Transverse colon (tissue), 4 donors: ENCODE data around the gene COL4A5. TPM values are rescaled to one million over a fixed set of nuclear protein-coding genes. Genes with fewer than 3 reads are reported as not detected.

Experiments
- DNase-seq: peaks from one replicate; pipeline ENCODE4 v3.0.0-alpha.2; 2019
- H3K27ac ChIP-seq, 4 donors: fragments of 200-600 bp; sonication (generic); 2 replicates each; pipeline ENCODE4 v1.5.1; 2016 to 2018; ENCODE audit warnings: inconsistent platforms in 4 of 4
- H3K27me3 ChIP-seq: fragments of 200-600 bp; sonication (generic); 2 replicates; pipeline ENCODE4 v1.5.1; 2017; ENCODE audit warnings: inconsistent platforms
- H3K36me3 ChIP-seq, 4 donors: fragments of 200-600 bp; sonication (generic); 2 replicates each; pipeline ENCODE4 v1.5.1; 2017 to 2019; ENCODE audit warnings: inconsistent platforms in 4 of 4
- H3K4me1 ChIP-seq, 4 donors: fragments of 200-600 bp; sonication (generic); 2 replicates each; pipeline ENCODE4 v1.5.1; 2017 to 2020; ENCODE audit warnings: inconsistent platforms in 4 of 4
- H3K4me3 ChIP-seq, 4 donors: fragments of 200-600 bp; sonication (generic); 1 replicate in 1 of 4; 2 replicates in 3 of 4; pipeline versions ENCODE4 v1.5.1 to v1.6.1; 2017 to 2019; ENCODE audit warnings: inconsistent platforms in 4 of 4
- H3K9me3 ChIP-seq, 2 donors: fragments of 200-600 bp; sonication (generic); 2 replicates each; pipeline ENCODE4 v1.5.1; 2017 to 2019; ENCODE audit warnings: inconsistent platforms in 2 of 2
- CTCF ChIP-seq, 5 experiments: fragments of 200-600 bp in 3 of 5; fragments of 450-650 bp in 2 of 5; sonication (generic) in 3 of 5; IDR thresholded peaks; 1 replicate in 2 of 5; 2 replicates in 3 of 5; pipeline ENCODE4 v1.5.1; 2016 to 2017; ENCODE audit warnings: antibody characterized with exemption in 5 of 5, inconsistent platforms in 3 of 5, mild to moderate bottlenecking in 2 of 5, moderate library complexity in 1 of 5
- EP300 ChIP-seq: sonication (generic); formaldehyde crosslinking; IDR thresholded peaks from one replicate; pipeline ENCODE4 v1.6.1; 2017; ENCODE audit warnings: antibody characterized with exemption, low read depth
- POLR2A ChIP-seq: fragments of 450-650 bp; IDR thresholded peaks from one replicate; pipeline ENCODE4 v1.6.1; 2016; ENCODE audit warnings: antibody characterized with exemption, mild to moderate bottlenecking, moderate library complexity
- POLR2AphosphoS5 ChIP-seq, 3 donors: sonication (generic); formaldehyde crosslinking; IDR thresholded peaks; one replicate each; pipeline ENCODE4 v1.6.1; 2016; ENCODE audit warnings: antibody characterized with exemption in 3 of 3
- WGBS, 2 donors: methylation state at CpG; one replicate each; pipeline ENCODE4 v1.1.5; 2018; ENCODE audit warnings: low coverage in 1 of 2; 5-methylcytosine and 5-hydroxymethylcytosine counted together
- in situ Hi-C, 4 donors: fragments of 200-750 bp; cut with MboI; loops; one replicate each; pipeline versions ENCODE4 v1.15.0 to v1.15.1; 2017; ENCODE audit warnings: low sequenced_read_pairs in 3 of 4, low pct_ligation_motif_present in 1 of 4, low pct_unique_long_range_greater_than_20kb in 1 of 4
- intact Hi-C: fragments of 100-400 bp; cut with DNase I; formaldehyde crosslinking; loops from one replicate; pipeline ENCODE4 v1.15.1; 2023; ENCODE audit warnings: low total_unique reads
- total RNA-seq, 4 donors: library from RNA; depleted of rRNA; stranded (reverse); fragments of >200 nt; gene quantifications; one replicate each; pipeline ENCODE4 v1.1.0, GENCODE V29; 2016

Gene COL4A5
- total RNA-seq, 4 donors from 2014 or later = 0.75 to 8.1 (median 2.8) TPM

DNA sequence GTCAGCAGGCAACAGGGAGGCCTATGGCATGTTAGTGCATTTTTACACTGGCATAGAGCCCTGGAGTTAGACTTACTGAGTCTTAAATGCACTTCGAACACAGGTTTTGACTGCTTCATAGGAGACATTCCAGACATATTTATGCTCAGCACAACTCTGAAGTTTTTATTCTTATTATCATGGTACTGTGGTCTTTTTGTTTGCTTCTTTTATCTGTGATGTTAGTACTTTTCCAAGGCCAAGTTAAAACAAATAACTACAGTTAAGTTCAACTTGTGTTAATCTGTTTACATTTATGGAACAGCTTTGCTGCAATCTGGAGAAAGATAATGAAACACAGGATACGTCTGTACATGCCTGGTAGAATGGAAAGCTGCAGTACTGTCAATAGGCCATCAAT, 76.5 kb downstream of the COL4A5 start:
- no peak overlapping the region for H3K27ac ChIP-seq
- H3K27me3 ChIP-seq = no peaks in the 10 kb centered on the region
- whole genome bisulfite sequencing, 2 donors = 46 to 60% methylated on average over 1 to 2 of the region's 2 CpGs
- H3K36me3 ChIP-seq = no peaks in the 10 kb centered on the region
- H3K4me1 ChIP-seq = no peaks in the 10 kb centered on the region
- DNase-seq = no peak
- no peak overlapping the region for H3K4me3 ChIP-seq
- in situ Hi-C loops = no loop called here
- intact Hi-C loops = no loop called here
- no peak for TF ChIP-seq EP300
- no peak for TF ChIP-seq POLR2AphosphoS5 (IDR thresholded peaks at IDR 0.05)
- no peak for TF ChIP-seq POLR2A
- TF ChIP-seq CTCF (IDR thresholded peaks at IDR 0.05) = no peak
- H3K9me3 ChIP-seq = no peaks in the 10 kb centered on the region

DNA sequence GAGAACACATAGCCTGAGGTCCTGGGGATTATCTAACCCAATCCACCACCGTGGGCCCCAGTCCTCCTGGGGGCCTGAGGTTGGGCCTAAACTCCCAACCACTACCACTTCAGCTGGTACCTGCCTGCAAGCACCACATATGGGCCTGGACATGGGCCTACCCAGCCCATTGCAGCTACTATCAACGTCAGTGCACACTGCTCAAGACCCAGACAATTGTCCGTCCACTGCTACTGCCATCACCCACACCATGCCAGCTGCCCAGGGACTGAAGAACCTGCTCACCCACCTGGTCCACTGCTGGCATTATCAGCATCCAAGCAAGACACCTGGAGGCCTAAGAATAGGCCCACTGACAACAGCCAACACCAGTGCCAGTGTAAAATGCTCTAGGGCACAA, 88.1 kb downstream of the COL4A5 start:
- no peaks in the 10 kb centered on the region for H3K27me3 ChIP-seq
- intact Hi-C loops = no loop called here
- TF ChIP-seq CTCF (IDR thresholded peaks at IDR 0.05) (no peak), EP300 (no peak)
- no peaks in the 10 kb centered on the region for H3K36me3 ChIP-seq
- in situ Hi-C loops = loop anchor here in 3 of 4 donors (25.0 kb wide), 2 partner anchors 290 to 315 kb away; no protein-coding TSS in a partner anchor
- no peaks in the 10 kb centered on the region for H3K4me1 ChIP-seq
- no peak overlapping the region for H3K27ac ChIP-seq
- H3K9me3 ChIP-seq = no peaks in the 10 kb centered on the region
- WGBS, 2 donors = 72% methylated on average over 3 of the region's 3 CpGs; no CpG with 5 or more reads in 1 of the 2 donors
- no peak for DNase-seq
- no peak overlapping the region for H3K4me3 ChIP-seq

- WGBS, 2 donors = 13 to 33% methylated on average over 1 to 2 of the region's 2 CpGs
- no peaks in the 10 kb centered on the region for H3K36me3 ChIP-seq
- no peak overlapping the region for H3K27ac ChIP-seq
- no peaks in the 10 kb centered on the region for H3K27me3 ChIP-seq
- H3K4me3 ChIP-seq = no peak overlapping the region
- TF ChIP-seq CTCF (IDR thresholded peaks at IDR 0.05) (peak; percentile 45 to 72 (median 59)), POLR2A (no peak)
- H3K9me3 ChIP-seq = no peaks in the 10 kb centered on the region
- intact Hi-C loops (no loop called here), in situ Hi-C loops (loop anchor here (10.0 to 25.0 kb wide), 3 partner anchors 300 to 325 kb away; no protein-coding TSS in a partner anchor)
- no peak for DNase-seq
- H3K4me1 ChIP-seq = no peaks in the 10 kb centered on the region
These were observed 97.4 kb downstream of the COL4A5 start for GRCh38 chrX:108537005-108537404.

- no peak for TF ChIP-seq POLR2A
- no peak for TF ChIP-seq POLR2AphosphoS5 (IDR thresholded peaks at IDR 0.05)
- no peak for TF ChIP-seq CTCF (IDR thresholded peaks at IDR 0.05)
- no peak for TF ChIP-seq EP300
- in situ Hi-C loops = loop anchor here in 3 of 4 donors (25.0 kb wide), 2 partner anchors 304 to 329 kb away; no protein-coding TSS in a partner anchor
- no peak overlapping the region for H3K4me3 ChIP-seq
- no peak overlapping the region for H3K27ac ChIP-seq
- intact Hi-C loops = no loop called here
- H3K27me3 ChIP-seq = no peaks in the 10 kb centered on the region
- DNase-seq = no peak
- no peaks in the 10 kb centered on the region for H3K9me3 ChIP-seq
- no peaks in the 10 kb centered on the region for H3K4me1 ChIP-seq
- no peaks in the 10 kb centered on the region for H3K36me3 ChIP-seq
These were observed 101.6 kb downstream of the COL4A5 start for GRCh38 chrX:108541286-108541685.
